ENCODE results near the gene ALPL. TPM values are rescaled to one million over a fixed set of nuclear protein-coding genes. Genes with fewer than 3 reads are reported as not detected.

ALPL gene
- total RNA-seq, 1 experiment from 2014 or later = 140 TPM

DNA sequence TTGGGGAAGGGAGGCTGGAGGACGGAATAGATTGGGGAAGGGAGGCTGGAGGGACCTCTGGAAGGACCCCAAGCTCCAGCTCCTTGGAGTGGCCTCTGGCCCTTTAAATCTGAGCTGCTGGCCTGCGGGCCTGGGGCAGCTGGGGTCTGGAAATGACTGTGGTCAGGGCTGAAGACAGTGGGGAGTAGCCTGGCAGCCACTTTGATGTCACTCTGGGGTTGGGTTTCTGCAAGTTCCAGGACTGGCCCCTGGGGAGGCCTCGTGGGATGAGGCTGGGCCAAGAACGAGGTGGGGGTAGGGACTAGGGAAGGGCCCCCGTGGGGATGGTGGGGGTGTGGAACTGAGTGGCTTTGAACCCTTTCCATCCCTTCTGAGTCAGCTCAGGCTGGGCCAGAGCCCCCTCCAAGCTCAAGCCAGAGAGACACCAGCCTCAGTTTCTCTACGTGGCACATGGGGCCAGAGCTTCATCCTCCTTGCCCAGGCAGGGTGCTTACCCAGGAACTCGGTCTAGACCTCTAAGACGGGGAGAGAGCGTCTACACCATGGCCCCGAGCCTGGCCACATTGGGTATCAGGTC, 59.7 kb downstream of the ALPL start (continued):
- TF ChIP-seq ZNF425 (CRISPR knock-in tag; conservative IDR thresholded peaks at IDR 0.05) (no peak), ESRRA (CRISPR knock-in tag; IDR thresholded peaks at IDR 0.05; ENCODE audit: borderline replicate concordance) (no peak), CREM (CRISPR knock-in tag; IDR thresholded peaks at IDR 0.05) (no peak), ZNF671 (CRISPR knock-in tag; IDR thresholded peaks at IDR 0.05) (no peak), STAT6 (CRISPR knock-in tag; conservative IDR thresholded peaks at IDR 0.05; ENCODE audit: low read depth) (no peak), MXD4 (CRISPR knock-in tag; IDR thresholded peaks at IDR 0.05; ENCODE audit: borderline replicate concordance) (no peak), USF1 (CRISPR knock-in tag; IDR thresholded peaks at IDR 0.05) (no peak)

- peaks cover 13% of the 10 kb centered on the region for H3K36me3 Mint-ChIP-seq
- no peak overlapping the region for H3K4me3 Mint-ChIP-seq
- H3K4me1 Mint-ChIP-seq = peaks cover 18% of the 10 kb centered on the region
- peaks cover 3% of the 10 kb centered on the region; the same call in 1 of the 2 replicates for H3K9me3 Mint-ChIP-seq
- no peak for TF ChIP-seq E2F5 (CRISPR knock-in tag; IDR thresholded peaks at IDR 0.05)
- TF ChIP-seq ZNF232 (CRISPR knock-in tag; IDR thresholded peaks at IDR 0.05) = no peak
- TF ChIP-seq ZSCAN18 (CRISPR knock-in tag; IDR thresholded peaks at IDR 0.05) = no peak
- TF ChIP-seq TEAD4 (CRISPR knock-in tag; IDR thresholded peaks at IDR 0.05) = no peak
- no peak for TF ChIP-seq ZNF425 (CRISPR knock-in tag; conservative IDR thresholded peaks at IDR 0.05)
- TF ChIP-seq ATF1 (CRISPR knock-in tag; IDR thresholded peaks at IDR 0.05) = no peak
- no peak overlapping the region for H3K27ac Mint-ChIP-seq
- no peak for DNase-seq (ENCODE audit: low spot score)
- ATAC-seq = no peak
- ChIA-PET CTCF (interaction anchor here (0.6 to 1.2 kb wide), 3 partner anchors 30 to 239 kb away, joined by 3 to 4 read pairs (median 4); no protein-coding TSS in a partner anchor), POLR2A (no interaction called here)
- no peaks in the 10 kb centered on the region for H3K27me3 Mint-ChIP-seq (ENCODE audit: low read depth)
Measured at GRCh38 chr1:21569820-21570527, 60.8 kb downstream of the ALPL start.
